Naive B cell (primary cell): ENCODE measurements around the gene RNF220. TPM values are rescaled to one million over a fixed set of nuclear protein-coding genes. Genes with fewer than 3 reads are reported as not detected.

ENCODE experiments used
- ATAC-seq, 2 donors: fragments of 150-1000 bp; cut with Tn5 transposase; 2 replicates each; pipeline ENCODE4 v1.10.0; 2021; ENCODE audit warnings: low read depth in 2 of 2, mild to moderate bottlenecking in 2 of 2, moderate library complexity in 2 of 2
- DNase-seq: peaks from one replicate; pipeline ENCODE4 v3.0.0; 2022
- H3K27ac Mint-ChIP-seq, 6 donors: one replicate each; pipeline ENCODE4 v1.8.0; 2020 to 2022; ENCODE audit warnings: mild to moderate bottlenecking in 6 of 6, mixed read lengths in 6 of 6, moderate library complexity in 5 of 6, inconsistent platforms in 2 of 6
- H3K27me3 Mint-ChIP-seq, 3 donors: one replicate each; pipeline ENCODE4 v1.8.0; 2021 to 2022; ENCODE audit warnings: mixed read lengths in 3 of 3, mild to moderate bottlenecking in 1 of 3
- H3K36me3 Mint-ChIP-seq, 2 donors: one replicate each; pipeline ENCODE4 v1.8.0; 2020 to 2022; ENCODE audit warnings: mixed read lengths in 2 of 2, inconsistent platforms in 1 of 2, mild to moderate bottlenecking in 1 of 2
- H3K4me1 Mint-ChIP-seq, 3 donors: one replicate each; pipeline ENCODE4 v1.8.0; 2020 to 2022; ENCODE audit warnings: mixed read lengths in 3 of 3, inconsistent platforms in 1 of 3, mild to moderate bottlenecking in 1 of 3, moderate library complexity in 1 of 3
- H3K4me3 Mint-ChIP-seq, 8 donors: one replicate each; pipeline ENCODE4 v1.8.0; 2020 to 2022; ENCODE audit warnings: mild to moderate bottlenecking in 8 of 8, mixed read lengths in 8 of 8, moderate library complexity in 8 of 8, inconsistent platforms in 2 of 8
- H3K9me3 Mint-ChIP-seq, 7 donors: one replicate each; pipeline ENCODE4 v1.8.0; 2020 to 2022; ENCODE audit warnings: mixed read lengths in 7 of 7, mild to moderate bottlenecking in 5 of 7, inconsistent platforms in 2 of 7, moderate library complexity in 1 of 7
- polyA plus RNA-seq, 6 donors: library from polyadenylated mRNA; unstranded; fragments of 300-500 nt; fragmentation: Illumina TruSeq; gene quantifications; one replicate each; pipeline ENCODE4 v1.2.3, GENCODE V29; 2021; ENCODE audit warnings: low read depth in 6 of 6

The RNF220 gene
- polyA plus RNA-seq, 6 donors from 2014 or later = 75.3 to 117 (median 82.4) TPM

DNA sequence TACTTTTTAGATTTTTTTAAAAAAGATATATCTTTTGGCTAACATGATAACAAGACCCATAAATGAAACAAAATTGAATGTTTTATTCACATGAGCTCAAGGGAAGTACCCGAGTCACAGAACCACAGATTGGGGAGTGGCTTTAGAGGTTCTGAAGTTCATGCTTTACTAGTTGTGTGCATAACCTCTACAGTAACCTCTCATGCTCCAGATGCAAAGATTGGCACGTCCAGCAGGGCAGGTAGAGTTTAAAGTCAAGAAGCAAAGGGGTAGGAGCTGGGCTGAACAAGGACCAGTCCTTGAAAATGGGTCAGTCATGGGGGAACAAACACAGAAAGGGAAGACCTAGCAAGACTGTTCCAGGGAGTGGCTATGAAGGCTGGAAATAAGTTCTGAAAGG is 109.6 kb downstream of the RNF220 start:
- Mint-ChIP-seq H3K27me3 (peaks cover 14 to 39% (median 15%) of the 10 kb centered on the region in 3 donors), H3K27ac (no peak overlapping the region), H3K4me3 (peak overlapping the region in 3 of 8 donors; percentile 4 to 35 (median 21)), H3K4me1 (peaks cover 0 to 7% (median 2%) of the 10 kb centered on the region in 3 donors), H3K36me3 (no peaks in the 10 kb centered on the region), H3K9me3 (no peaks in the 10 kb centered on the region)
- ATAC-seq (no peak), DNase-seq (no peak)

DNA sequence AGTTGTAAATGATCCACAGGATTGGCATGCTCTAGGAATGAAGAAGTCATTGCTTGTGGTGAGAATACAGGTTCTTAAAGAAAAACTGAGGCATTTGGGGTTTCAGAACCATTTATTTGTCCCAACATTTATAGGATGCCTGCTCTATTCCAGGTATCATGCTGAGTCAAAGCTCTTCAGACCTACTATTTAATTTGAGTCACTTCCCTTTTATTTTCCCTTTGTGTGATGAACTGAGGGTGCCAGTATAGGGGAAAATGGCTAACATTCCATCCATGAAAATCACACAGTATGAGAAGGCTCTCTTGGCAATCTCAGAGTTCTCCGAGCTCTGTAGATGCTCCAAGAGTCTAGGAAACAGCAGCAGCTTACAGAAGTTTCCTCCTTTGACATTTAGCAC is 110.4 kb downstream of the RNF220 start:
- Mint-ChIP-seq H3K27ac (no peak overlapping the region), H3K4me3 (no peak overlapping the region), H3K36me3 (no peaks in the 10 kb centered on the region), H3K27me3 (peaks cover 15 to 34% (median 18%) of the 10 kb centered on the region in 3 donors), H3K9me3 (no peaks in the 10 kb centered on the region), H3K4me1 (peaks cover 0 to 7% (median 2%) of the 10 kb centered on the region in 3 donors)
- no peak for ATAC-seq
- no peak for DNase-seq

DNA sequence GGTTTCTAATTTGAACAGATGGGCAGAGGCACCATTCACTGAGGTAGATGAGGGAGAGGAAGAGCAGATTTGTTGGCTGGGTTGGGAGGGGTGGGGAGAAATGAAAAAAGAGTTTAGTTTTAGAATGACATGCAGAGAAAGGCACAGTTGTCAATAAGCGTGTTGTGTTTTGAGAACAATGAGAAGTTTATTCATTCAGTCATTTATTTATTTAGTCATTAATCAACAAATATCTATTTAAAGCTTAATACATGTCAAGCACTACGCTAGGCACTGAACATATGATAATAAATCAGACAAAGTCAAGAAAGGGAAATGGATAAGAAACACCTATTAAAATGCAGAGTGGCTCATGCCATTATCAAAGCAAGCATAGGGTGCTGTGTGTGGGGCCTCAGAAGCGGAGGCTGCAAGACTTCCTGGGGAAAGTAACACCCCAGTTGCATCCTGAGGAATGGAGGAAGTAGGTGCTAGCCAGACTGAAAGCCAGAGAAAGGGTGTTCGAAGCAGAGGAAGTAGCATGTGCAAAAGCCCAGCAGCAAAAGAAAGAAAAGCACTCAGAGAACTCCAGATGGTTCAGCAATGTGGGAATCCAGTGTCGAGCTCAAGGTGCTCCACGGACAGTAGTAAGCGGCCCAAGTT is 114.1 kb downstream of the RNF220 start:
- DNase-seq (no peak), ATAC-seq (no peak)
- Mint-ChIP-seq H3K27ac (no peak overlapping the region), H3K4me1 (peaks cover 0 to 4% (median 0%) of the 10 kb centered on the region in 3 donors), H3K36me3 (no peaks in the 10 kb centered on the region), H3K27me3 (peaks cover 16 to 22% (median 18%) of the 10 kb centered on the region in 3 donors), H3K4me3 (no peak overlapping the region), H3K9me3 (no peaks in the 10 kb centered on the region)

DNA sequence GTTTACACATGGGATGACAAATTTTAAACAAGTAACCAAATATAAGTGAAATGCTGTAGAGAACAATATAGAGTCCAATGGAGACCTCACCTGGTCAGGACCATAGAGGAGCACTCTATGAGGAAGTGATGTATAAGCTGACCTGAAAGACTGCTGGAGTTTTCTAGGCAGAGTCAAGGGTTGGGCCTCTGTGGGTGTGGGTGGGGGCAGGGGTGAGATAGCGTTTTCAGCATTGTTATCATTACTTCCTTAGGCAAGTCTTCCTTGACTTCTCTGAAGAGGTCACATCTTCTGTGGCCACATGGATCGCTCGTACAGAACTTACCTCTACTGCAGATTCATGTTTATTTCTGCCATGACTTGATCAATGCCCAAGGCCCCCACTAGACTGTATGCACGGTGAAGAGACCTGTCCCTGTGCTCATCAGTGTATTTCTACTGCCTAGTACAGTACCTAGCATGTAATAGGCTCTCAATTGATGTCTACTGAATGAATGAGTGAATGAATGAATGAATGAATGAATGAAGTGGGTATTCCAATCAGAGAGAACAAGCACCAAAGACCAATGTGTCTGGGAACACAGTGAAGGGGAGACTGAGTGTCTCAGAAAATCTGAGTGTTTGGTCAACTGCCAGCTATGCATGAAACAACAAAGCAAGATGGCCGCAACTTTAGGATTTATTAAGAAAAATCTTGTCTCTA is 116.5 kb downstream of the RNF220 start:
- ATAC-seq (no peak), DNase-seq (no peak)
- H3K36me3 Mint-ChIP-seq = no peaks in the 10 kb centered on the region
- peaks cover 7 to 16% (median 12%) of the 10 kb centered on the region in 3 donors for H3K27me3 Mint-ChIP-seq
- H3K9me3 Mint-ChIP-seq = no peaks in the 10 kb centered on the region
- H3K4me3 Mint-ChIP-seq = no peak overlapping the region
- H3K4me1 Mint-ChIP-seq = no peaks in the 10 kb centered on the region
- no peak overlapping the region for H3K27ac Mint-ChIP-seq

DNA sequence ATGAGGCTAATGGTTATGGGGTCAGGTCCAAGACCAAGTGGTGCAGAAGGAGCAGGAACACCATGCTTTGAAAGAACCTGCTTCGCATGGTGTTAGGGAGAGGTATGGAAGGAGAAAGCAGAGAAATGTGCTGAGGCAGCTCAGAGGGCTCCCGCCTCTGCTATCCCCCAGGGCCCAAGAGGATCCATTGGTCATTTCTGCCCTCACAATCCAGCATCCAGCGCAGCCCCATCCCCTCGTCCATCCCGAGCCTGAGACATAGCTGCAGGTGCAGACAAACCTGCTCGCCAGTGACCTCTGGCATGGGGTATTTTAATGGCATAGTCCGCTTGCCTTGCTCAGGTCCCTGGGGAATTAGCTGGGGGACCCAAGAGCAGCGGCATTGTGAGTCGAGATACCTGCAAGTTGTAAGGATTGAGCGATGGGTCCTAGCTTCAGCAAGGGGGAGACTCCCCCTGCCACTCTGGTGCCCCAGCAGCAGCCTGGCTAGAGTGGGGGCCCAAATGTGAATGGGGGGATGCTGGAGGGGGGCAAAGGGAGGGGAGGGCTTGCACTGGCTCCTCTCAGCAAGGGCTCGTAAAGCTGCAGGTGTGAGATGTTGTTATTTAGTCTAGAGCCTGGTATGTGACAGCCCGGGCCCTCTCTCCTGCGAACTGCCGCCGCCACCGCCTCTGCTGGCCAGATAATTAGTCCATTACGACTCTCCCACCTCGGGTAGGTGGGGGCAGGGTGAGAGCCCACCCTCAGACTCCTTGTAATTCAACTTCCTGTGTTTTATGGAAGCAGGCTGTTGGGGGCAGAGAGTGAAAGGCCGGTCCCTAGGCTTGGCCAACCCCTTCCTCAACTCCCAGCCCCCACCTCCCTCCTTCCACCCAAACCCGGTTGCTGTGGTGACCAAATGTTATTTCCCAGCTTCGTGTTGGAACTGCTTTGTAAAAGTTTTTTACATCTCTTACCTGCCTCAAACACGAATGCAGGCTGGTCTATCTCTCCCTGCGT is 118.8 kb downstream of the RNF220 start:
- Mint-ChIP-seq H3K27me3 (peaks cover 0 to 10% (median 7%) of the 10 kb centered on the region in 3 donors), H3K4me3 (no peak overlapping the region), H3K36me3 (no peaks in the 10 kb centered on the region), H3K9me3 (no peaks in the 10 kb centered on the region), H3K27ac (no peak overlapping the region), H3K4me1 (no peaks in the 10 kb centered on the region)
- ATAC-seq (no peak), DNase-seq (no peak)

DNA sequence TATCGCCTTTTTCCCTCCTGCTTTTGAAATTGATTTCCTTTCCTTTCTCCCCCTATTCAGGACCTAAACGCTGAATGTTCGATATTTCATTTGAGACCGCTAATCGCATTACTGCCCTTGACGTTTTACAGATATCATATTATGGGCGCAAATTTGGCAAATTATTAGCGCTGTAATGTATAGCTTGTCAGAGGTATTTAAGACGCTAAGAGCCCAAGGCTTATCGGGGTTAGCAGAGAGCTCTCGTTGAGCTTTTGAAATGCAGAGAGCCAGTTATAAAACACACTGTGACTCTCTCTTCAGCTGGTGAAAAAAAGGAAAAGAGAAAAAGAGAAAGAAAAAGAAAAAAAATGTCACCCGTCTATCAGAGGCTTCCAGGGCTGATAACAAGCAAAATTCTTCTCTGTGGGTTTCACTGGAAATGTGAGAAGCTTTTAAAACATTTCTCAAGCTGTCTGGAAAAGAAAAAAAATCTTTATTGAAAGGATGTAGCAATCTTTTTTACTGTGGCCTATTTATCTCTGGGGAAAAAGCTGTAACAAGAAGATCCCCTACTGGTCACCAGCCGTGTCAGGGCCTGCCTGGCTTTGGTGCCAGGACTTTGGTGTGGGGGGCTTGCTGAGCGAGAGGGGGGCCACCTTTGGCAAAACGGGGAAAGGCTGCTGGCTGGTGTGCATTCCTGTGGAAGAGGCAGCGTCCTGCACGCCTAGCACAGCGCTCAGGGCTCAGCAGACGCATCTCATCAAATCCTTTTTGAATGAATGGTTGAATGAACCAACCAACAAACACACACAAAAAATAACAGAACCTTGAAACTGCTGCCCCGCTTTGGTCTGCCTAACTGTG is 119.8 kb downstream of the RNF220 start:
- Mint-ChIP-seq H3K36me3 (no peaks in the 10 kb centered on the region), H3K27ac (no peak overlapping the region), H3K9me3 (no peaks in the 10 kb centered on the region), H3K4me3 (no peak overlapping the region), H3K4me1 (no peaks in the 10 kb centered on the region), H3K27me3 (peaks cover 0 to 5% (median under 1%) of the 10 kb centered on the region in 3 donors)
- ATAC-seq = no peak
- DNase-seq = no peak

DNA sequence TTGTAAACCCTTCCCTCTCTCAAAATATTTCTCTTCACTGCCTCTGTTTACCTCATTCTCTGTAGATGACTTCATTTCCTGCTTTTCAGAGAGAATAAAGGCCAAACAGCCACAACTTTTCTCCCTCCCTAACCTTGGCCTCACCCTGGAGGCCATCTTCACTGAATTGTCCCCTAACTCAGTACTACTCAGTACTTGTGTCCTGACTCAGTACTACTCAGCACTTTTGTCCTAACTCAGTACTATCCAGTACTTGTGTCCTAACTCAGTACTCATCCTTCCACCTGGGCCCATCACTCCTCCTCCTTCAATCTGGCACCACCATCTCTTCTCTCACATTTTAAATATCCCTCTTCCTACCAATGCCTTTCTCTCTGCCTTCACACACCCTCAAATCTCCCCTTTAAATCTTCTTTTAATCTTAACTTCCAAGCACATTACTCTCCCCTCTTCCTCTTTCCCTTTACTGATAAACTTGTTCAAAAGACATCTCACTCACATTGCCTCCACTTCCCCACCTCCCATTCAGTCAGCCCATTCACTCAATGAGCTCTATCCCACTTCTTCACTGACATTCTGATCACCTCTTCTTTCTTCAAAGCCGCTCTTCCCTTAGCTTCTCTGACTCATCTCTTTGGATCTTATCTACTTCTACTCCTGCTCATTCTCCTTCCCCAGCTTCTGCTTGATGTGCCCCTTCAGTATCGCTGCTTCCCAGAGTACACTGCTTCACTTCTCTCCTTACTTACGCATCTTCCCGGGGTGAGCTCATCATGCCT is 121.4 kb downstream of the RNF220 start:
- Mint-ChIP-seq H3K27ac (no peak overlapping the region), H3K4me1 (no peaks in the 10 kb centered on the region), H3K27me3 (peaks cover 0 to 4% (median 0%) of the 10 kb centered on the region in 3 donors), H3K4me3 (no peak overlapping the region), H3K36me3 (no peaks in the 10 kb centered on the region), H3K9me3 (no peaks in the 10 kb centered on the region)
- ATAC-seq = no peak
- no peak for DNase-seq

DNA sequence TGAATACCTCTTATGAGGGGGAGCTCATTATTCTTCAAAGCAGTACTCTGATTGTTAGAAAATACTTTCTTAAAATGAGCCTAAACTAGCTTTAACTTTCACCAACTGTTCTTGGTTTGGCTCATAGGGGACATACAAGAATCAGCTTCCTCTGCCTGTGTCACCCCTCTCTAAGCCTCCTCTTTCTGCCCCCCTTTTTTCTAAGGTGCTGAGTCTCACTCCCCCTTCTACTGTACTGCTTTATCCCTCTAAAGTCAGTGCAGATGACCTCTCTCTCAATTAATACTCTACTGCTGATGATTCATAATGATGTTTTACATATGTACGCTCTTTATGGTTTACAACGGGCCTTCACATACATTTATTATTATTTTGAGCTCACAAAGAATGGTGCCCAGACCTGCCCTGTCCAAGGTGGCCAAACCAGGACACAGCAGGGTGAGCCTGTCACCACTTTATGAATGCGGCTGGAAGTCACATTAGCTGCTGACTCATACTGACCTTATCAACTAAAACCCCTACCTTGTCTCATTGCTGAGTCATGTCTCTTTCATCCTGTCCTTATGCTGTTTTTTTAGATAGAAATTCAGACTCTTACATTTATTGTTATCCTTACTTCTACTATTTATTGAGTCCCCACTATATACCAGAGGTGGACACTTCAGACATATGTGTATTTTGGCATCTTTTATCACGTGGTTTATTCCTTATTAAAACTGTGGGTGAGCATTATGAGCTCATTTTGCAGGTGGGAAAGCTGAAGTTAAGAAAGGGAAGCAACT is 126.9 kb downstream of the RNF220 start:
- DNase-seq (no peak), ATAC-seq (no peak)
- no peaks in the 10 kb centered on the region for H3K9me3 Mint-ChIP-seq
- H3K4me1 Mint-ChIP-seq = no peaks in the 10 kb centered on the region
- H3K4me3 Mint-ChIP-seq = no peak overlapping the region
- peaks cover 7 to 15% (median 12%) of the 10 kb centered on the region in 3 donors for H3K27me3 Mint-ChIP-seq
- no peak overlapping the region for H3K27ac Mint-ChIP-seq
- H3K36me3 Mint-ChIP-seq = no peaks in the 10 kb centered on the region

DNA sequence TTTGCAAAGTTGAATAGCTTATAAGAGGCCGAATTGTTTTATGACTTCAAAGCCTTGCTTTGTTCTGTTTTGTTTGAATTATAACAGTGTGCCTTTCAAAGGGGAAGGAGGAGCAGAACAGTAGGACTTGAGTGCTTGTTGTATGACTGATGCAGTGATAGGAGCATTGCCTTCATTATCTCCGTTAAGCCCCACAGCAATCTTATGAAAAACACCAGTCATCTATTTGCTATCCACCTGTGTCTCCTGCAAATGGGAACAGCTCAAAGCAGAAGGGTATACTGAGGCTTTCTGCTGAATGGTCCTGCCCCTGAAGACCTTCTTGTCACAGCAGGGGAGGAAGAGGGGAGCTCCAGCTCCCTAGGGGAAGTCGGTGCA is 127.5 kb downstream of the RNF220 start:
- no peak overlapping the region for H3K4me3 Mint-ChIP-seq
- no peaks in the 10 kb centered on the region for H3K4me1 Mint-ChIP-seq
- no peaks in the 10 kb centered on the region for H3K36me3 Mint-ChIP-seq
- H3K27me3 Mint-ChIP-seq = peaks cover 7 to 15% (median 12%) of the 10 kb centered on the region in 3 donors
- ATAC-seq (no peak), DNase-seq (no peak)
- no peaks in the 10 kb centered on the region for H3K9me3 Mint-ChIP-seq
- H3K27ac Mint-ChIP-seq = no peak overlapping the region

DNA sequence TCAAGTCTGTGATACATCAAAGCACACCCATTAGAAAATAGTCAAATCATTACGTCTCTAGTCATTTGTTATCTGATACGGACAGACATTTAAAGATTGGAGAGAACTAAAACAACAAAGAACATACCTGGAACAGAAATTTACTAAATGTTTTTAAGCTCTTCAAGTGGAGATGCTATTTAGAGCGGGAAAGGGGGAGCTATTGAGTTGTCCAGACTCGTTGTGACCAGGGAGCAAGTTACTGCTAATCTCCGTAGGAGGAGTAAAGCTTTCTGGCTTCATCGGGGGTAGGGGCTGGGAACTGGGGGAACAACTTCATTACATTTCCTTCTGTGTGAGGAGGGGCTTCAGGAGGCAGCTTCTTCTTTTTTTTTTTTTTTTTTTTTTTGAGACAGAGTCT is 129.7 kb downstream of the RNF220 start:
- Mint-ChIP-seq H3K27me3 (peaks cover 7 to 22% (median 12%) of the 10 kb centered on the region in 3 donors), H3K9me3 (no peaks in the 10 kb centered on the region), H3K4me3 (no peak overlapping the region), H3K36me3 (no peaks in the 10 kb centered on the region), H3K27ac (no peak overlapping the region), H3K4me1 (no peaks in the 10 kb centered on the region)
- DNase-seq (no peak), ATAC-seq (no peak)

DNA sequence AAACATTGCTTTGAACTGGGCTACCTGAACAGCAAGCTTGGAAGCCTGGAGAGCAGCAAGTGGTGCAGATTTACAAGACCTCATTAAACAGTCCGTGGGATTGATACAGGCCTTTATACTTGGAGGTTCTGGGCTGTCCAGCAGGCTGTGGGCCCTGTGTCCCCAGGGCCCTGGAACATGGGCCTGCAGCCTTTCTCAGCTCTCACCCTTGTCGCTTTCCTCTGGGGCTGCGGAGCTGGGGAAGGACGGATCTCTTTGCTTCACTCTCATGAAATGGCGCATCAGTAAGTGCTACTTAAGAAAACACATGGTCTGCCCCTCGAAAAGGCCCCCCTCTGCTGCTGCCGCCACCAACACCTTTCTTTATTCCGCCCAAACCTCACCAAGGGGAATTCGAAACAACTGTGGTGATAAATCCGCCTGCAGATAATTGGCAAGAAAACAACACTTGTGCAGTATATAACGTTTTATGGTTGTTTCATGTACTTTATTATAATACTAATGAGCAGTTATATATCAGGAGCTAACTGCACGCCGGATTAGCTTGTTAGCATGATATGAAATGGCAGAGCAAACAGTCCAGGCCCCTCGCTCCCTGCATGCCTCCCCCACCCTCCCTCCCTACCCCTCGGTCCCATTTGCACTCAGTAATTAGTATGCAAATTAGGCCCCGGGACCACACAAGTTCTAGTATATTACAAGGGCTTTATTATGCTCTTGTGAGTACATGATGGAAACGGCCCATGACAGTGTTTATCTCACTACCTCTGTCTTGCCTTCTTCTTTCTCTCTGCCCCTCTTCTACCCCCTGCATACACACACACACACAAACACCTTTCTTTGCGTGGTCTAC is 131.5 kb downstream of the RNF220 start:
- H3K36me3 Mint-ChIP-seq = no peaks in the 10 kb centered on the region
- no peaks in the 10 kb centered on the region for H3K9me3 Mint-ChIP-seq
- no peak for ATAC-seq
- H3K27me3 Mint-ChIP-seq = peaks cover 7 to 22% (median 8%) of the 10 kb centered on the region in 3 donors
- H3K4me3 Mint-ChIP-seq = no peak overlapping the region
- H3K27ac Mint-ChIP-seq = no peak overlapping the region
- DNase-seq = no peak
- H3K4me1 Mint-ChIP-seq = no peaks in the 10 kb centered on the region
